GM12865 (cell line): ENCODE measurements around the gene TNFAIP8L3.

Experiments
- DNase-seq: peaks from one replicate; pipeline ENCODE4 v3.0.0; 2010; ENCODE audit warnings: low read depth
- H3K4me3 ChIP-seq: 2 replicates; pipeline ENCODE4 v1.5.1; 2011; ENCODE audit warnings: mild to moderate bottlenecking, low read depth, low read length, control low read depth
- TF ChIP-seq, protein P1 (sequence below): IDR thresholded peaks from 2 replicates; pipeline ENCODE4 v1.5.1; 2011; ENCODE audit warnings: low read length, control low read depth, low read depth, inconsistent platforms; ENCODE audit not compliant: insufficient read depth; ENCODE audit errors: missing control alignments

The TNFAIP8L3 gene

GRCh38 chr15:51090753-51091152, 4.0 kb downstream of the TNFAIP8L3 start:
- no peak overlapping the region for H3K4me3 ChIP-seq
- TF ChIP-seq, protein P1, sequence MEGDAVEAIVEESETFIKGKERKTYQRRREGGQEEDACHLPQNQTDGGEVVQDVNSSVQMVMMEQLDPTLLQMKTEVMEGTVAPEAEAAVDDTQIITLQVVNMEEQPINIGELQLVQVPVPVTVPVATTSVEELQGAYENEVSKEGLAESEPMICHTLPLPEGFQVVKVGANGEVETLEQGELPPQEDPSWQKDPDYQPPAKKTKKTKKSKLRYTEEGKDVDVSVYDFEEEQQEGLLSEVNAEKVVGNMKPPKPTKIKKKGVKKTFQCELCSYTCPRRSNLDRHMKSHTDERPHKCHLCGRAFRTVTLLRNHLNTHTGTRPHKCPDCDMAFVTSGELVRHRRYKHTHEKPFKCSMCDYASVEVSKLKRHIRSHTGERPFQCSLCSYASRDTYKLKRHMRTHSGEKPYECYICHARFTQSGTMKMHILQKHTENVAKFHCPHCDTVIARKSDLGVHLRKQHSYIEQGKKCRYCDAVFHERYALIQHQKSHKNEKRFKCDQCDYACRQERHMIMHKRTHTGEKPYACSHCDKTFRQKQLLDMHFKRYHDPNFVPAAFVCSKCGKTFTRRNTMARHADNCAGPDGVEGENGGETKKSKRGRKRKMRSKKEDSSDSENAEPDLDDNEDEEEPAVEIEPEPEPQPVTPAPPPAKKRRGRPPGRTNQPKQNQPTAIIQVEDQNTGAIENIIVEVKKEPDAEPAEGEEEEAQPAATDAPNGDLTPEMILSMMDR: no peak

DNA sequence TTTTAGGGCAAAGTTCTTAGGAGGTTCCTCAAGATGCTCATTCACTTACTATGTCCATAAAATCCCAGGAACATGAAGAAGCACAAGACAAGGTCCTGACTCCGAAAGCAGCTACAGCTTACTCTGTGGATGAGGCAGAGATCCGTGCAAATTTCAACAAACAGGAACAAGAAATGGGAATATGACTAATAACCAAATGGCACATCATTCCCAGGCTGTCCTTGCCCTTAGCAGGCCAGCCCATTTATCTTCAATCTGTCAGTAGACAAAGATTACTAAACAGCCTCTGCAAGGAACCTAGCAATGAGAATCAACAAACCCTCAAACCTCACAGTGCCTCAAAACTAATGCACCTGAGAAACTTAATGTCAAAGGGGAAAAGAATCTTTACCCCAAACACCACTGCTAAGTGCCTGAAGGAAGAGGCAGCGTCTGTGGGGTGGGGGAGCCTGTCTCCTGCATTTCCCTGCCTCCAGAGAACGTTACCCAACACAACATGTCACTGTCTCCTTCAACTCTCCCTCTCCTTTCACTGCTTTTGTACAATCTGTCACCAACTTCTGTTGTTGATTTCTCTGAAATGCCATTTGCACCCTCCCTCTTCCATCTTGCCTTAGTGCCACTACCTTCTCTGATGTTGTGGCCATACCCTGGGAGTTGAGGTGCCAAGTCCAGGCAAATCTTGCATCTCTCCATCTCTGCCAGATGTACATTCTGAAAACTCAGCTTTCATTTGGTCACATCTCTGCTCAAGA, 4.8 kb downstream of the TNFAIP8L3 start:
- no peak overlapping the region for H3K4me3 ChIP-seq
- no peak for DNase-seq
- TF ChIP-seq, protein P1: no peak

More at GRCh38 chr15:51090753-51091152, 4.0 kb downstream of the TNFAIP8L3 start:
- DNase-seq: no peak

GRCh38 chr15:51089041-51089440, 5.7 kb downstream of the TNFAIP8L3 start:
- no peak overlapping the region for H3K4me3 ChIP-seq
- TF ChIP-seq, protein P1: no peak
- no peak for DNase-seq

DNA sequence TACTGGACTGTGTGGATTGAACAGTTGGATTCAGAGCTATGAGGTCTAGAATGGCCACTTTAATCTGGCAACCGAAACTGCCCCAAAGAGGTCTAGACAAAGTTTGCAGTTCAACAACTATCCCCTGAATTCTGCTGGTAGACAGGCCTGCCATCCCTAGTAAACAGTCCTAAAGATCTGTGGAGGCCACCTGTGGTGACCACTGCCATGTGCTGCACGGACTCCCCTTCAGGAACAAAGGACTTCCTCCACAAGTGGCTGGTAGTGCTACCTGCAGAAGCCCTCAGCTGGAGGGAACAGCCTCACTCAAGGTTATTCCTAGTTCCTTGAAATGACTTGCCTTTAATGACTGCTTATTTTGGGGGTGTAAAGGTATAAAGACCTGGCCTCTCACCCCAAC, 6.1 kb downstream of the TNFAIP8L3 start:
- H3K4me3 ChIP-seq: no peak overlapping the region
- TF ChIP-seq, protein P1: no peak
- no peak for DNase-seq

DNA sequence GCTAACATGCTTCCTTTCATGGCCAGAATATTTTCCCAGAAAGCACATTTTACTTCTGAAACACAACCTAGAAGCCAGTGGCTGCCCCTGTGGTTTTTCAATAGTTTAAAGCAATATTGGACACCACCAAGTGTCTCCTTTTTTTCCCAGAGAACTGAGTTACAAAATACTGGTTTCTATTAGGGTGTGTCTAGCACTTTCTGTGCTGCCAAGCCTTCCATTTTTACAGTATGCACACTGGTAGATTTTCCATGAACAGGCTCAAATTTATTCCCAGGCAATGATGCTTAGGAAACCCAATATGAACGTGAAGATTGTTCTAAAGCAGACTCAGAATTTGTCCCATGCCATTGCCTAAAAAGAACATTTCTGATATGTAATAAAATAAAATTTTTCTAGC, 7.2 kb downstream of the TNFAIP8L3 start:
- no peak for DNase-seq
- no peak overlapping the region for H3K4me3 ChIP-seq
- TF ChIP-seq, protein P1: no peak

DNA sequence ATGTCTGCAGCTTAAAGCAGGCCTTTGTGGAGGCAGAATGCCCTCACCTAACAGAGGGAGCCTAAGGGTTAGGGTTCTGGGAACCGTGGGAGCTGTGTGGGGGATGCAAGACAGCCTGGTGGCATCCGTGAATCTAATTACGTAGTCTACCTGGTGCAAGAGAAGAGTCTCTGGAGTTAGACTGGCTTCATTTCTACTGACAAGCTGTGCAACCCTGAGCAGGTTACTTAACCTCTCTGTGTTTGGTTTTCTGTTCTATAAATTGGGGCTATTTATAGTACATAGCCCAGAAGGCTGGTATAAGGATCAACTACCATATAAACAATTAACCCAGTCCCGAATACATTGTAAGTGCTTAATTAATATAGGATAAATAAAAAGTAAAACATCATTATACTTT, 8.3 kb downstream of the TNFAIP8L3 start:
- no peak for DNase-seq
- TF ChIP-seq, protein P1: no peak
- H3K4me3 ChIP-seq: no peak overlapping the region

- H3K4me3 ChIP-seq: no peak overlapping the region
- TF ChIP-seq, protein P1: no peak
- DNase-seq: no peak
These were observed 8.9 kb downstream of the TNFAIP8L3 start for GRCh38 chr15:51085764-51086163.
